H9 (cell line): ENCODE measurements around the gene PPP5C. TPM values are rescaled to one million over a fixed set of nuclear protein-coding genes. Genes with fewer than 3 reads are reported as not detected.

Experiments used
- DNase-seq: peaks from one replicate; pipeline ENCODE4 v3.0.0-alpha.2; 2017
- H2AFZ ChIP-seq: one replicate; pipeline ENCODE4 v1.6.1; 2013; ENCODE audit warnings: mild to moderate bottlenecking, low read length, control low read depth, moderate library complexity
- H2AK5ac ChIP-seq: 2 replicates; pipeline ENCODE4 v1.6.1; 2013; ENCODE audit warnings: low read length, control low read depth, mixed read lengths; ENCODE audit not compliant: insufficient read length
- H2BK120ac ChIP-seq: one replicate; pipeline ENCODE4 v1.6.1; 2013; ENCODE audit warnings: low read depth, mild to moderate bottlenecking, low read length, control low read depth, inconsistent platforms; ENCODE audit not compliant: poor library complexity, severe bottlenecking
- H2BK12ac ChIP-seq: 2 replicates; pipeline ENCODE4 v1.6.1; 2013; ENCODE audit warnings: low read length, control low read depth, mixed read lengths, low read depth; ENCODE audit not compliant: insufficient read length
- H2BK15ac ChIP-seq: 2 replicates; pipeline ENCODE4 v1.6.1; 2013; ENCODE audit warnings: low read depth, low read length, control low read depth
- H2BK20ac ChIP-seq: one replicate; pipeline ENCODE4 v1.6.1; 2013; ENCODE audit warnings: low read depth, mild to moderate bottlenecking, low read length, control low read depth, inconsistent platforms; ENCODE audit not compliant: poor library complexity, severe bottlenecking
- H2BK5ac ChIP-seq: 2 replicates; pipeline ENCODE4 v1.6.1; 2013; ENCODE audit warnings: low read length, control low read depth, mixed read lengths; ENCODE audit not compliant: insufficient read length
- H3K14ac ChIP-seq: 2 replicates; pipeline ENCODE4 v1.6.1; 2013; ENCODE audit warnings: low read length, control low read depth; ENCODE audit not compliant: insufficient read depth
- H3K18ac ChIP-seq: 2 replicates; pipeline ENCODE4 v1.6.1; 2013; ENCODE audit warnings: low read depth, mild to moderate bottlenecking, mixed read lengths, low read length, control low read depth; ENCODE audit not compliant: insufficient read length
- H3K23ac ChIP-seq: 2 replicates; pipeline ENCODE4 v1.6.1; 2013; ENCODE audit warnings: low read length, control low read depth, mixed read lengths, low read depth; ENCODE audit not compliant: insufficient read length
- H3K23me2 ChIP-seq: 2 replicates; pipeline ENCODE4 v1.6.1; 2013; ENCODE audit warnings: low read depth, mild to moderate bottlenecking, mixed read lengths, low read length, control low read depth; ENCODE audit not compliant: insufficient read length, poor library complexity, severe bottlenecking
- H3K27ac ChIP-seq: 2 replicates; pipeline ENCODE4 v1.5.1; 2013; ENCODE audit warnings: low read length, control low read depth, mixed read lengths, low read depth; ENCODE audit not compliant: insufficient read length
- H3K27me3 ChIP-seq: 2 replicates; pipeline ENCODE4 v1.6.1; 2013; ENCODE audit warnings: low read length, control low read depth, inconsistent platforms; ENCODE audit not compliant: insufficient read depth
- H3K4ac ChIP-seq: 2 replicates; pipeline ENCODE4 v1.6.1; 2013; ENCODE audit warnings: low read depth, mild to moderate bottlenecking, control low read depth, inconsistent platforms, low read length, moderate library complexity
- H3K4me1 ChIP-seq: 2 replicates; pipeline ENCODE4 v1.6.1; 2013; ENCODE audit warnings: low read length, control low read depth, inconsistent platforms; ENCODE audit not compliant: insufficient read depth
- H3K4me2 ChIP-seq: 2 replicates; pipeline ENCODE4 v1.6.1; 2013; ENCODE audit warnings: low read length, control low read depth, mixed read lengths; ENCODE audit not compliant: insufficient read length, insufficient read depth
- H3K56ac ChIP-seq: 2 replicates; pipeline ENCODE4 v1.6.1; 2013; ENCODE audit warnings: low read depth, mild to moderate bottlenecking, mixed read lengths, low read length, control low read depth; ENCODE audit not compliant: insufficient read length
- H3K79me1 ChIP-seq: 2 replicates; pipeline ENCODE4 v1.6.1; 2013; ENCODE audit warnings: low read depth, mild to moderate bottlenecking, moderate library complexity, low read length, control low read depth, inconsistent platforms; ENCODE audit not compliant: insufficient read depth, poor library complexity, severe bottlenecking
- H3K79me2 ChIP-seq: 2 replicates; pipeline ENCODE4 v1.6.1; 2013; ENCODE audit warnings: low read length, control low read depth, inconsistent platforms; ENCODE audit not compliant: insufficient read depth
- H3K9ac ChIP-seq: 2 replicates; pipeline ENCODE4 v1.6.1; 2013; ENCODE audit warnings: low read length, control low read depth, mixed read lengths; ENCODE audit not compliant: insufficient read length; ENCODE audit errors: extremely low read depth
- H3K9me3 ChIP-seq: one replicate; pipeline ENCODE4 v1.6.1; 2013; ENCODE audit warnings: low read depth, low read length, inconsistent platforms; ENCODE audit not compliant: control insufficient read depth
- H3T11ph ChIP-seq: one replicate; pipeline ENCODE4 v1.6.1; 2013; ENCODE audit warnings: mild to moderate bottlenecking, low read length, control low read depth, inconsistent platforms
- H4K20me1 ChIP-seq: one replicate; pipeline ENCODE4 v1.6.1; 2013; ENCODE audit not compliant: control insufficient read depth, insufficient read length, insufficient read depth
- H4K5ac ChIP-seq: 2 replicates; pipeline ENCODE4 v1.6.1; 2013; ENCODE audit warnings: low read depth, mild to moderate bottlenecking, mixed read lengths, low read length, control low read depth; ENCODE audit not compliant: insufficient read length
- H4K8ac ChIP-seq: replicated peaks from 2 replicates; pipeline ENCODE4 v1.6.1; 2013; ENCODE audit warnings: low read length, control low read depth, mixed read lengths, low read depth; ENCODE audit not compliant: insufficient read length
- H4K91ac ChIP-seq: 2 replicates; pipeline ENCODE4 v1.6.1; 2013; ENCODE audit warnings: low read depth, mild to moderate bottlenecking, moderate library complexity, mixed read lengths, low read length, control low read depth; ENCODE audit not compliant: insufficient read length
- H3K27ac Mint-ChIP-seq, 3 experiments: 2 replicates in 2 of 3; 3 replicates in 1 of 3; pipeline ENCODE4 v1.8.0; 2020 to 2021; ENCODE audit warnings: mixed read lengths in 3 of 3, mild to moderate bottlenecking in 1 of 3, moderate library complexity in 1 of 3
- H3K27me3 Mint-ChIP-seq: 2 replicates; pipeline ENCODE4 v1.8.0; 2021; ENCODE audit warnings: low read depth, mild to moderate bottlenecking, moderate library complexity, mixed read lengths
- H3K36me3 Mint-ChIP-seq, 3 experiments: 2 replicates in 2 of 3; 3 replicates in 1 of 3; pipeline ENCODE4 v1.8.0; 2020 to 2021; ENCODE audit warnings: low read depth in 3 of 3, mixed read lengths in 3 of 3; ENCODE audit not compliant: insufficient read depth in 1 of 3
- H3K4me1 Mint-ChIP-seq, 2 experiments: 2 replicates each; pipeline ENCODE4 v1.8.0; 2020; ENCODE audit warnings: mixed read lengths in 2 of 2
- H3K4me3 Mint-ChIP-seq, 2 experiments: 2 replicates in 1 of 2; 3 replicates in 1 of 2; pipeline ENCODE4 v1.8.0; 2020 to 2021; ENCODE audit warnings: mild to moderate bottlenecking in 2 of 2, mixed read lengths in 2 of 2, moderate library complexity in 1 of 2
- H3K9me3 Mint-ChIP-seq, 2 experiments: 2 replicates in 1 of 2; 3 replicates in 1 of 2; pipeline ENCODE4 v1.8.0; 2020; ENCODE audit warnings: mild to moderate bottlenecking in 2 of 2, mixed read lengths in 2 of 2, moderate library complexity in 1 of 2
- WGBS: extraction: QIAGEN DNeasy Blood & Tissue Kit; methylation state at CpG from one replicate; pipeline ENCODE4 v1.1.7; 2013; ENCODE audit warnings: missing lambda C conversion rate, low lambda C conversion rate, mixed read lengths; ENCODE audit not compliant: insufficient read length; ENCODE audit errors: extremely low coverage; 5-methylcytosine and 5-hydroxymethylcytosine counted together
- total RNA-seq: library from RNA; stranded (reverse); gene quantifications from 2 replicates; pipeline ENCODE4 v1.2.1, GENCODE V29; 2021
- TF ChIP-seq, protein P1 (sequence below): fragments of 200-600 bp; sonication (generic); conservative IDR thresholded peaks from 3 replicates; pipeline ENCODE4 v1.8.0; 2021; ENCODE audit warnings: antibody characterized with exemption, mild to moderate bottlenecking

Gene PPP5C
- total RNA-seq, 1 experiment from 2014 or later: 108 TPM

DNA sequence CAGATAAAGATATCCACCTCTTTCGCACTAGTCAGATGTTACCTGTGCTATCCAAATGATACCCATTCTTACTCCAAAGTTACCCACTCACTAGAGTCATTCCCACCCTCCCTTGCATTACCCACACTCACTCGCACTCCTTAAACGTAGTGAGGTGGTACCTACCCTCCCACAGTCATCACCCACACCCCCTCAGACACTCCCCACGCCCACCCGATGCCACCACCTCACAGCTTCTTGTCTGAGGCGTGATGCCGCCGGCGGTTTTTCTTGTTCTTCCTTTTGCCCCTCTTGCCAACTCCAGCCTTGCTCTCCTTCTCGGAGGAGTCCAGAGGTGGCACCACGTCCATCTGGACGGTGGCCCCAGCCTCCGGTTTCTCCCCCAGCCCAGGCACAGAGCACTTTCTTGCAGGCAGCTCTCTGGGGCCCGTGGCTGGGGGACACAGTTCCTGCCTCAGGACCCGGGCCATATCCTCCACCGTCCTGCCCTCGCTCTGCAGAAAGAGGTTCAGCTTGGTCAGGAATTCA, 80.7 kb downstream of the PPP5C start:
- Histone ChIP-seq H3K27me3 (no peaks in the 10 kb centered on the region; the same call in none of the 2 replicates), H2BK20ac (no peak overlapping the region), H3K18ac (no peak overlapping the region), H4K8ac (no peak overlapping the region), H3T11ph (no peak overlapping the region), H3K4me1 (no peaks in the 10 kb centered on the region), H4K91ac (no peak overlapping the region), H3K23ac (no peak overlapping the region), H4K20me1 (no peaks in the 10 kb centered on the region), H3K4ac (no peak overlapping the region), H3K79me2 (no peaks in the 10 kb centered on the region), H2BK12ac (no peak overlapping the region), H2BK15ac (no peak overlapping the region), H3K9me3 (no peaks in the 10 kb centered on the region), H2AK5ac (no peak overlapping the region), H4K5ac (no peak overlapping the region), H3K23me2 (peaks cover 14% of the 10 kb centered on the region), H2AFZ (no peak overlapping the region), H3K14ac (no peak overlapping the region; the same call in 1 of the 2 replicates), H2BK5ac (no peak overlapping the region), H3K9ac (no peak overlapping the region), H2BK120ac (no peak overlapping the region), H3K79me1 (no peaks in the 10 kb centered on the region), H3K56ac (no peak overlapping the region), H3K4me2 (no peak overlapping the region), H3K27ac (no peak overlapping the region)
- Mint-ChIP-seq H3K27ac (no peak overlapping the region), H3K9me3 (no peaks in the 10 kb centered on the region; a peak in 1 of 5 replicates), H3K36me3 (no peaks in the 10 kb centered on the region), H3K4me1 (peaks cover 26 to 38% of the 10 kb centered on the region in 2 experiments), H3K4me3 (peak overlapping the region; percentile 71 to 82; a peak in 4 of 5 replicates), H3K27me3 (peaks cover 43% of the 10 kb centered on the region)
- WGBS: no CpG with 5 or more reads among the region's 17 CpGs
- DNase-seq: no peak
- TF ChIP-seq, protein P1, sequence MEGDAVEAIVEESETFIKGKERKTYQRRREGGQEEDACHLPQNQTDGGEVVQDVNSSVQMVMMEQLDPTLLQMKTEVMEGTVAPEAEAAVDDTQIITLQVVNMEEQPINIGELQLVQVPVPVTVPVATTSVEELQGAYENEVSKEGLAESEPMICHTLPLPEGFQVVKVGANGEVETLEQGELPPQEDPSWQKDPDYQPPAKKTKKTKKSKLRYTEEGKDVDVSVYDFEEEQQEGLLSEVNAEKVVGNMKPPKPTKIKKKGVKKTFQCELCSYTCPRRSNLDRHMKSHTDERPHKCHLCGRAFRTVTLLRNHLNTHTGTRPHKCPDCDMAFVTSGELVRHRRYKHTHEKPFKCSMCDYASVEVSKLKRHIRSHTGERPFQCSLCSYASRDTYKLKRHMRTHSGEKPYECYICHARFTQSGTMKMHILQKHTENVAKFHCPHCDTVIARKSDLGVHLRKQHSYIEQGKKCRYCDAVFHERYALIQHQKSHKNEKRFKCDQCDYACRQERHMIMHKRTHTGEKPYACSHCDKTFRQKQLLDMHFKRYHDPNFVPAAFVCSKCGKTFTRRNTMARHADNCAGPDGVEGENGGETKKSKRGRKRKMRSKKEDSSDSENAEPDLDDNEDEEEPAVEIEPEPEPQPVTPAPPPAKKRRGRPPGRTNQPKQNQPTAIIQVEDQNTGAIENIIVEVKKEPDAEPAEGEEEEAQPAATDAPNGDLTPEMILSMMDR: no peak
